Neutrophil (primary cell): ENCODE data around the gene RAVER1.
A peak's percentile ranks its signal among the peaks of the same experiment; 100 is the strongest.

Source experiments
- H3K27ac ChIP-seq: fragments of 200-600 bp; sonication (generic); 2 replicates; pipeline ENCODE4 v1.5.1; 2016; ENCODE audit warnings: mild to moderate bottlenecking, moderate library complexity
- H3K27me3 ChIP-seq: fragments of 200-600 bp; sonication (generic); 2 replicates; pipeline ENCODE4 v1.6.0; 2016; ENCODE audit warnings: mild to moderate bottlenecking
- H3K36me3 ChIP-seq: fragments of 200-600 bp; sonication (generic); 2 replicates; pipeline ENCODE4 v1.5.1; 2017
- H3K4me1 ChIP-seq, 2 experiments: fragments of 200-600 bp in 1 of 2; sonication (generic) in 1 of 2; 1 replicate in 1 of 2; 2 replicates in 1 of 2; pipeline versions ENCODE4 v1.5.1 to v1.6.1; 2013 to 2016; ENCODE audit warnings: low read depth in 1 of 2, low read length in 1 of 2, mild to moderate bottlenecking in 1 of 2, moderate library complexity in 1 of 2; ENCODE audit not compliant: control insufficient read depth in 1 of 2, insufficient read depth in 1 of 2
- H3K4me3 ChIP-seq, 2 experiments: fragments of 200-600 bp in 1 of 2; sonication (generic) in 1 of 2; 1 replicate in 1 of 2; 2 replicates in 1 of 2; pipeline ENCODE4 v1.5.1; 2013 to 2016; ENCODE audit warnings: low read depth in 1 of 2, low read length in 1 of 2, mild to moderate bottlenecking in 1 of 2, moderate library complexity in 1 of 2
- H3K9me3 ChIP-seq: fragments of 200-600 bp; sonication (generic); 2 replicates; pipeline ENCODE4 v1.5.1; 2016
- TF ChIP-seq, protein P1 (sequence below): fragments of 200-600 bp; sonication (generic); IDR thresholded peaks from 2 replicates; pipeline ENCODE4 v1.5.1; 2016; ENCODE audit warnings: antibody characterized with exemption

RAVER1 gene

DNA sequence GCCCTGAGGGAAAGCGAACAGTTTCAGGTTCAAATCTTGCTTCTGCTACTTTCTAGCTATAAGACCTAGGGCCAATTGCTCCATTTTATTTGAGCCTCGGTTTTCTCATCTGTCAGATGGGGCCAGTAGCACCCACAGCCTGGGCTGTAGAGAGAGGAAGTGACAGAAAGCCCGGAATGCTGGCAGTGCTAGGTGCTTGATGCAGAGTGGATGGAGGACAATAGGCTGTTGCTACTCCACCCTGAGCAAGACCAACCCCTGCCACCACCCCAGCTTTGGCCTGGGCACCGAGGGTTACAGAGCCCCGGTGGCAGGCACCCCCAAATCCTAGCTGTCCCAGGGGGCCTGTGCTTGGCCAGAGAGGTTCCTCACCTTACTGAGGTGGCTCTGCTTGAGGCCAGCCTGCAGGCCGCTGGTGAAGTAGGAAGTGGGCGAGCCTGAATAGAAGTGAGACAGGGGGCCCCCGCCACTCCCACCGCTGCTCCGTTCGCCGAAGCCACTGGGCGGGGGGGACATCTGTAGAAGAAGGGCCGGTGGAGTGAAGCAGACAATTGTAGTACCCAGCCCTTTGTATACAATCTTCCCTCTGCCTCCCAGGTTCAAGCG, 15.4 kb downstream of the RAVER1 start:
- Histone ChIP-seq H3K27ac (peak overlapping the region; percentile 52), H3K4me3 (no peak overlapping the region), H3K4me1 (peaks cover 10 to 11% of the 10 kb centered on the region in 2 experiments), H3K9me3 (no peaks in the 10 kb centered on the region), H3K36me3 (peaks cover 71% of the 10 kb centered on the region), H3K27me3 (peaks cover 8% of the 10 kb centered on the region)
- TF ChIP-seq, protein P1, sequence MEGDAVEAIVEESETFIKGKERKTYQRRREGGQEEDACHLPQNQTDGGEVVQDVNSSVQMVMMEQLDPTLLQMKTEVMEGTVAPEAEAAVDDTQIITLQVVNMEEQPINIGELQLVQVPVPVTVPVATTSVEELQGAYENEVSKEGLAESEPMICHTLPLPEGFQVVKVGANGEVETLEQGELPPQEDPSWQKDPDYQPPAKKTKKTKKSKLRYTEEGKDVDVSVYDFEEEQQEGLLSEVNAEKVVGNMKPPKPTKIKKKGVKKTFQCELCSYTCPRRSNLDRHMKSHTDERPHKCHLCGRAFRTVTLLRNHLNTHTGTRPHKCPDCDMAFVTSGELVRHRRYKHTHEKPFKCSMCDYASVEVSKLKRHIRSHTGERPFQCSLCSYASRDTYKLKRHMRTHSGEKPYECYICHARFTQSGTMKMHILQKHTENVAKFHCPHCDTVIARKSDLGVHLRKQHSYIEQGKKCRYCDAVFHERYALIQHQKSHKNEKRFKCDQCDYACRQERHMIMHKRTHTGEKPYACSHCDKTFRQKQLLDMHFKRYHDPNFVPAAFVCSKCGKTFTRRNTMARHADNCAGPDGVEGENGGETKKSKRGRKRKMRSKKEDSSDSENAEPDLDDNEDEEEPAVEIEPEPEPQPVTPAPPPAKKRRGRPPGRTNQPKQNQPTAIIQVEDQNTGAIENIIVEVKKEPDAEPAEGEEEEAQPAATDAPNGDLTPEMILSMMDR: no peak

DNA sequence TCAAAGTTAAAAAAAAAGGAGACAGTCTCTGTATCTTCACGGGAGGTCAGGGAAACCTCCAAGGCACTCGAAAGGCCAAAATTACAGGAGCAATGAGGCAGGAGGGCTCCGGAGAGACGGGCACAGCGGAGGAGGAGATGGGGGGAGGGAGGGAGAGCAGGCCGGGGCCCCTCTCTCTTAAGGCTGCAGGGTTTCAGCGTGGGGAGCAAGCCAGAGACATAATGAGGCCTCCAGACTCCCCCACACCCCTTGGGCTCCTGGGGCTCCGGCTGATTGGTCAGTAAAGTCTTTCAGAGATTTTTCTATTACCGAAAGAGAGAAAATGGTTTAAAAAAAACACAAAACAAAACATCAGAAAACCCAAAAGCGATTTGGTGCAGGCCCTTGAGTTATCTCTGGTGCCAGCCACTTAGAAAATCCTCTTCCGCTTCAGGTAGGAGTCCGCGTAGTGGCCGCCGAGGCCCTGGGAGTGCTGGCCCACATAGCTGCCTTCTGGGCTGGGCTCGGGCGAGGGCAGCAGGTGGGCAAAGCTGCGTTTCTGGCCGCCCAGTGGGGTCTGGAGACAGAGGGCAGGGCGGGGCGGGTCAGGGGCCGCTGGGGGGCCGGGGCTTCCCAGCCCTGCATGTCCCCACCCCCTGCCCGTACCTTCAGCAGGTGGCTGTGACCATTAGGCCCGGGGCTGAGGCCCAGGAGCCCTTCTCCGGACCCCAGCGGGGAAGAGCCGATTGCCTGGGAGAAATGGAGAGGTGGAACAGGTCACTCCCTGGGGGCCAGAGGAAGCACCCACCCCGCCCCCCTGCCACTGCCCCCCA, 16.1 kb downstream of the RAVER1 start:
- Histone ChIP-seq H3K4me1 (peaks cover 10 to 11% of the 10 kb centered on the region in 2 experiments), H3K27ac (peak overlapping the region; percentile 52), H3K27me3 (peaks cover 8% of the 10 kb centered on the region), H3K9me3 (no peaks in the 10 kb centered on the region), H3K36me3 (peaks cover 64% of the 10 kb centered on the region), H3K4me3 (no peak overlapping the region)
- TF ChIP-seq, protein P1: no peak

DNA sequence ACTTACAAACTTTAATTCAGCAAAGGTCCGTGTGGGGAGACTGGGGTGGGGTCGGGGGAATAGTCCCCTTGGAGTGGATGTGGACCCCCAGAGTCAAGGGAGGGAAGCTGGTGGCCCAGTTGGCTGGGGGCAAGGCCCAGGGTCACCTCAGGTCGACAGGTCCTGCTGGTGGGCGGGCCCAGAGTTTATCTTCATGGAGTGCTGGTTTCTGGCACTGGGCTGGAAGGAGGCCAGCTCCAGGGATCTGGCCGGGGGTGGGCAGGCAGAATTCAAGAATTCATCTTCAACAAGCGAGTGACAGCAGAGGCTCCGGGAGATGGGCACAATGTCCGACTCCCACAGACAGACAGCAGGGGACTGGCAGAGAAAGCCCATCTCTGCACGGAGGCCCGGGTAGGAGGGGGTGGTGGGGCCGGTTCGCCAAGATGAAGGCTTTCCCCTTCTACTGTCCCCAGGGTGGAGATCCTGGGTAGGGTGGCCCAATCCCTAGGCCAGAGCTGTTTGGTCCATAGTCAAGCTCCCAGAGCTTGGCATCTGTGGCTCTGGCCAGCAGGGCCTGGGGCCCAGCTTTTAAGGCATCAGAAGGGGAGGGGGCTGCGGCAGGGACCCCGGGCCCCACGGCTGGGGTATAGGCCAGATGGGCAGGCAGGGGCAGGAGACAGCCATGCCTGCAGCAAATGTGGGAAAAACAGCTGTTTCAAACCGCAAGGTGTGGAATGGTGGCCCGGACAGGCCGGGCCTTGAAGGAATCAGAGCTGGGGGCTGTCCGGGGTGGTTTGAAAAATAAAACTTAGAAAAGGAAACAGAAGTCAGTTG, 16.9 kb downstream of the RAVER1 start:
- H3K4me3 ChIP-seq: peak overlapping the region; percentile 67 to 73
- H3K4me1 ChIP-seq: peaks cover 10 to 11% of the 10 kb centered on the region in 2 experiments
- no peaks in the 10 kb centered on the region for H3K9me3 ChIP-seq
- peaks cover 56% of the 10 kb centered on the region for H3K36me3 ChIP-seq
- peak overlapping the region; percentile 52 for H3K27ac ChIP-seq
- TF ChIP-seq, protein P1: no peak
- H3K27me3 ChIP-seq: peaks cover 8% of the 10 kb centered on the region

DNA sequence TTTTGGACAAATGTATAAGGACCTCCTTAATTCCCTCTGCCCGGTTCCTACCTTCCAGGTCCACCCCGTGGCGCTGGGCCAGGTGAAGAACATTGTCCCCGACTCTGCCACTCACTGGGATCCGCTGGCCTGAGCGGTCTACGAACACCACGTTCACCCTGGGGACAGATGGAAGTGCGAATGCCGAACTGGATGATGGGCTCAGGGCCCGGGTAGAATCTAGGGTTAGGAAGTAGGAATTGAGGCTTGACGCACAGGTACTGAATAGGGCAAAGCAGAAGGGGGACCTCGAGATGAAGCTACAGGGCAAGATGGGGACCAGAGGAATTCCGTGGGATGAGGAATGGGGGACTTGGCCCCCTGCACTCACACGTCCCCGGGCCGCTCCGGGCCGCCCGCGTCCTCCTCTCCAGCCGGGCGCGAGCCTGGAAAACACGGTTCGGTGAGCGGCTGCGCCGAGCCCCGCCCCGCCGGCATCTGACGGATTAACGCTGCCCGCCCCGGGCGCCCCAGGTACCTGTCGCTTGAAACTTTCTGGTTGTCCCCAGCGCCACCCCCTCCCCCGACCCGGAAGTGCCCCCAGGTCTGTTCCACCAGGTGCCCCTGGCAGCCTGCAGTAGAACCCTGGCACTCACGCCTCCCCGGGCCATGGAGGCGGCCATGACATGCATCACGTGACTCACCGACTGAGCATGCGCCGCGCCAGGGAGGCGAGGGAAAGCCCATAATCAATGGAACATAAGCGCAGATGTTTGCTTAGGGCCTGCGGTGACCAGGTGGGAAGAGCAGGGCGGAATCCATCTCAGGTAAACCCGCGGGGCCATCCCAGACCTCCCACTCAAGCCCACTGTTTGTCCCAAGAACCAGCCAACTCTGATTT, 17.8 kb downstream of the RAVER1 start, which contains the start of gene FDX2:
FDX2 (minus strand) TSS at position 681 of the 880 bp plus-strand sequence; CDS start at position 662, 19 bp downstream.
- Histone ChIP-seq H3K27ac (peak within 1 kb of the TSS; percentile 52), H3K4me3 (peak within 1 kb of the TSS; percentile 67 to 73), H3K36me3 (peaks cover 47% of the 10 kb centered on the region), H3K27me3 (peaks cover 8% of the 10 kb centered on the region), H3K9me3 (no peaks in the 10 kb centered on the region), H3K4me1 (peaks cover 10 to 11% of the 10 kb centered on the region in 2 experiments)
- TF ChIP-seq, protein P1: no peak
